Upper lobe of left lung (tissue), 4 donors: Measurements from ENCODE around the gene ZNF341.

Experiments used
- EP300 ChIP-seq, 4 donors: sonication (generic); formaldehyde crosslinking; IDR thresholded peaks; one replicate each; pipeline ENCODE4 v1.5.1; 2017; ENCODE audit warnings: antibody characterized with exemption in 4 of 4, control low read depth in 2 of 4
- POLR2A ChIP-seq, 4 donors: fragments of 450-650 bp; IDR thresholded peaks; one replicate each; pipeline ENCODE4 v1.5.1; 2016 to 2017; ENCODE audit warnings: antibody characterized with exemption in 4 of 4, mild to moderate bottlenecking in 2 of 4
- POLR2AphosphoS5 ChIP-seq, 2 donors: sonication (generic); formaldehyde crosslinking; IDR thresholded peaks; one replicate each; pipeline ENCODE4 v1.5.1; 2017; ENCODE audit warnings: antibody characterized with exemption in 2 of 2
- TF ChIP-seq, protein P1 (sequence below), 6 experiments: fragments of 450-650 bp in 4 of 6; fragments of 200-600 bp in 2 of 6; sonication (generic) in 2 of 6; IDR thresholded peaks; one replicate each; pipeline ENCODE4 v1.5.1; 2016 to 2019; ENCODE audit warnings: antibody characterized with exemption in 6 of 6

- TF ChIP-seq POLR2A (IDR thresholded peaks at IDR 0.05) = no peak
- TF ChIP-seq, protein P1, sequence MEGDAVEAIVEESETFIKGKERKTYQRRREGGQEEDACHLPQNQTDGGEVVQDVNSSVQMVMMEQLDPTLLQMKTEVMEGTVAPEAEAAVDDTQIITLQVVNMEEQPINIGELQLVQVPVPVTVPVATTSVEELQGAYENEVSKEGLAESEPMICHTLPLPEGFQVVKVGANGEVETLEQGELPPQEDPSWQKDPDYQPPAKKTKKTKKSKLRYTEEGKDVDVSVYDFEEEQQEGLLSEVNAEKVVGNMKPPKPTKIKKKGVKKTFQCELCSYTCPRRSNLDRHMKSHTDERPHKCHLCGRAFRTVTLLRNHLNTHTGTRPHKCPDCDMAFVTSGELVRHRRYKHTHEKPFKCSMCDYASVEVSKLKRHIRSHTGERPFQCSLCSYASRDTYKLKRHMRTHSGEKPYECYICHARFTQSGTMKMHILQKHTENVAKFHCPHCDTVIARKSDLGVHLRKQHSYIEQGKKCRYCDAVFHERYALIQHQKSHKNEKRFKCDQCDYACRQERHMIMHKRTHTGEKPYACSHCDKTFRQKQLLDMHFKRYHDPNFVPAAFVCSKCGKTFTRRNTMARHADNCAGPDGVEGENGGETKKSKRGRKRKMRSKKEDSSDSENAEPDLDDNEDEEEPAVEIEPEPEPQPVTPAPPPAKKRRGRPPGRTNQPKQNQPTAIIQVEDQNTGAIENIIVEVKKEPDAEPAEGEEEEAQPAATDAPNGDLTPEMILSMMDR (IDR thresholded peaks at IDR 0.05) = no peak
- no peak for TF ChIP-seq EP300 (IDR thresholded peaks at IDR 0.05)
- no peak for TF ChIP-seq POLR2AphosphoS5 (IDR thresholded peaks at IDR 0.05)
These were observed 58.0 kb downstream of the ZNF341 start for GRCh38 chr20:33789858-33790182.
